Measurements from ENCODE around the gene DENND1A. TPM values are rescaled to one million over a fixed set of nuclear protein-coding genes. Genes with fewer than 3 reads are reported as not detected.

DENND1A gene
- total and polyA plus RNA-seq, 2 of the 13 experiments (the other 11 are each of a cell fraction or from before 2014, with no cell fraction given): 14.8 to 30.1 TPM

GRCh38 chr9:123860603-123861002 lies 69.3 kb downstream of the DENND1A start:
- 0 out of 2 replicates have a peak, but pooled peaks have one; percentile 18 for TF ChIP-seq CEBPB (IDR thresholded peaks at IDR 0.05; ENCODE audit: borderline replicate concordance, low read depth, low read length)
- no peak for TF ChIP-seq ZSCAN22 (CRISPR knock-in tag; IDR thresholded peaks at IDR 0.05)
- Histone ChIP-seq H4K20me1 (ENCODE audit: insufficient read depth, low read length) (peaks cover 34% of the 10 kb centered on the region), H2AFZ (ENCODE audit: low read length) (no peak overlapping the region), H3K9me3 (ENCODE audit: low read length) (no peaks in the 10 kb centered on the region), H3K79me2 (ENCODE audit: insufficient read depth, low read length) (peaks cover 30% of the 10 kb centered on the region), H3K36me3 (replicated peaks in 1 of 2; ENCODE audit: control insufficient read depth in 1 of 2, insufficient read depth in 2 of 2, low read length in 2 of 2) (no peaks in the 10 kb centered on the region; a peak in 2 of 5 replicates), H3K9ac (ENCODE audit: insufficient read depth, low read depth, low read length) (no peak overlapping the region), H3K27me3 (ENCODE audit: control insufficient read depth in 1 of 2, insufficient read depth in 2 of 2, low read length in 2 of 2) (no peaks in the 10 kb centered on the region), H3K4me2 (ENCODE audit: low read depth, low read length) (no peak overlapping the region), H3K4me3 (replicated peaks in 1 of 3; ENCODE audit: insufficient read depth in 1 of 3, low read depth in 2 of 3, low read length in 3 of 3) (no peak overlapping the region), H3K4me1 (ENCODE audit: insufficient read depth, low read length) (peaks cover 55% of the 10 kb centered on the region), H3K27ac (ENCODE audit: extremely low read length, insufficient read depth, low read length) (no peak overlapping the region)
- intact Hi-C loops (cut with micrococcal nuclease; ENCODE audit: unreplicated experiment) (loop anchor here (2.0 kb wide), 1 partner anchor 68 kb away; no protein-coding TSS in a partner anchor), in situ Hi-C loops (cut with HindIII; ENCODE audit: extremely low pct_ligation_motif_present, low pct_unique_long_range_greater_than_20kb) (no loop called here)
- ChIA-PET CTCF (ENCODE audit: low intra/inter-chr PET ratio, low total read pairs) (no interaction called here), POLR2A (no interaction called here)
- BruUV-seq (replicated peaks): no TSS peak
- ATAC-seq (no peak), DNase-seq (ENCODE audit: low spot score) (no peak), FAIRE-seq (no peak)
- WGBS (ENCODE audit: low lambda C conversion rate): over 99% methylated on average over 4 of the region's 4 CpGs

GRCh38 chr9:123852403-123852802 lies 77.5 kb downstream of the DENND1A start:
- no peak overlapping the region for H3K4me3 ChIP-seq (replicated peaks in 1 of 3; ENCODE audit: insufficient read depth in 1 of 3, low read depth in 2 of 3, low read length in 3 of 3)
- no peak for TF ChIP-seq ZBTB43 (CRISPR knock-in tag; conservative IDR thresholded peaks at IDR 0.05)
- no peak for TF ChIP-seq ZNF230 (CRISPR knock-in tag; IDR thresholded peaks at IDR 0.05)
- no peak for TF ChIP-seq CENPT (CRISPR knock-in tag; IDR thresholded peaks at IDR 0.05; ENCODE audit: low read depth)
- TF ChIP-seq MBD4 (IDR thresholded peaks at IDR 0.05; ENCODE audit: borderline replicate concordance, low read length): no peak
- TF ChIP-seq HOXA9 (CRISPR knock-in tag; IDR thresholded peaks at IDR 0.05; ENCODE audit: borderline replicate concordance): no peak
- TF ChIP-seq TFE3 (CRISPR knock-in tag; IDR thresholded peaks at IDR 0.05): no peak
- TF ChIP-seq BRF2 (CRISPR knock-in tag; IDR thresholded peaks at IDR 0.05): no peak
- no peak for TF ChIP-seq DPF2 (CRISPR knock-in tag; IDR thresholded peaks at IDR 0.05; ENCODE audit: borderline replicate concordance, low read depth)
- TF ChIP-seq ZNF12 (CRISPR knock-in tag; IDR thresholded peaks at IDR 0.05): no peak
- TF ChIP-seq ZFP91 (CRISPR knock-in tag; IDR thresholded peaks at IDR 0.05; ENCODE audit: borderline replicate concordance): no peak
- TF ChIP-seq ATAD3A (CRISPR knock-in tag; IDR thresholded peaks at IDR 0.05): no peak

More at GRCh38 chr9:123852403-123852802, 77.5 kb downstream of the DENND1A start:
- H3K27ac ChIP-seq (ENCODE audit: extremely low read length, insufficient read depth, low read length): no peak overlapping the region
- no TSS peak for BruUV-seq (replicated peaks)
- CTCF ChIA-PET (ENCODE audit: low intra/inter-chr PET ratio, low total read pairs): no interaction called here
- H4K20me1 ChIP-seq (ENCODE audit: insufficient read depth, low read length): peaks cover 7% of the 10 kb centered on the region; the same call in 1 of the 2 replicates
- H2AFZ ChIP-seq (ENCODE audit: low read length): no peak overlapping the region
- intact Hi-C loops (cut with micrococcal nuclease; ENCODE audit: unreplicated experiment) (no loop called here), in situ Hi-C loops (cut with HindIII; ENCODE audit: extremely low pct_ligation_motif_present, low pct_unique_long_range_greater_than_20kb) (no loop called here)
- peaks cover 3% of the 10 kb centered on the region for H3K9me3 ChIP-seq (ENCODE audit: low read length)
- H3K27me3 ChIP-seq (ENCODE audit: control insufficient read depth in 1 of 2, insufficient read depth in 2 of 2, low read length in 2 of 2): no peaks in the 10 kb centered on the region
- ATAC-seq (no peak), DNase-seq (ENCODE audit: low spot score) (no peak), FAIRE-seq (no peak)
- H3K4me2 ChIP-seq (ENCODE audit: low read depth, low read length): no peak overlapping the region
- H3K36me3 ChIP-seq (replicated peaks in 1 of 2; ENCODE audit: control insufficient read depth in 1 of 2, insufficient read depth in 2 of 2, low read length in 2 of 2): peaks cover 0 to 4% of the 10 kb centered on the region in 2 experiments; a peak in 1 of 5 replicates
- peaks cover 25% of the 10 kb centered on the region for H3K79me2 ChIP-seq (ENCODE audit: insufficient read depth, low read length)
- H3K4me1 ChIP-seq (ENCODE audit: insufficient read depth, low read length): no peaks in the 10 kb centered on the region
- POLR2A ChIA-PET: no interaction called here
- no peak overlapping the region for H3K9ac ChIP-seq (ENCODE audit: insufficient read depth, low read depth, low read length)
- WGBS (ENCODE audit: low lambda C conversion rate): 95% methylated on average over 2 of the region's 2 CpGs
